ENCODE data around the gene ZBTB47. TPM values are rescaled to one million over a fixed set of nuclear protein-coding genes. Genes with fewer than 3 reads are reported as not detected.
A peak's percentile ranks its signal among the peaks of the same experiment; 100 is the strongest.

Gene ZBTB47
- polyA plus RNA-seq, 1 donor from 2014 or later = 0.11 TPM

GRCh38 chr3:42681361-42682038 lies 28.0 kb downstream of the ZBTB47 start:
- H3K4me1 Mint-ChIP-seq = peaks cover 0 to 2% (median 0%) of the 10 kb centered on the region in 3 donors
- no peak overlapping the region for H3K4me3 Mint-ChIP-seq
- peaks cover 3 to 24% (median 9%) of the 10 kb centered on the region in 3 donors for H3K9me3 Mint-ChIP-seq
- H3K27me3 Mint-ChIP-seq = peaks cover 12% of the 10 kb centered on the region
- H3K27ac Mint-ChIP-seq = no peak overlapping the region
- H3K36me3 Mint-ChIP-seq = peaks cover 2% of the 10 kb centered on the region

- H3K9me3 Mint-ChIP-seq = peaks cover 3 to 15% (median 7%) of the 10 kb centered on the region in 3 donors
- H3K36me3 Mint-ChIP-seq = peaks cover 2% of the 10 kb centered on the region
- peaks cover 0 to 2% (median 0%) of the 10 kb centered on the region in 3 donors for H3K4me1 Mint-ChIP-seq
- H3K27ac Mint-ChIP-seq = no peak overlapping the region
- H3K4me3 Mint-ChIP-seq = no peak overlapping the region
- H3K27me3 Mint-ChIP-seq = peaks cover 19% of the 10 kb centered on the region
Measured at GRCh38 chr3:42682301-42683070, 29.0 kb downstream of the ZBTB47 start.

GRCh38 chr3:42683875-42684598 lies 30.5 kb downstream of the ZBTB47 start:
- peaks cover 19% of the 10 kb centered on the region for H3K27me3 Mint-ChIP-seq
- no peak overlapping the region for H3K27ac Mint-ChIP-seq
- peaks cover 2% of the 10 kb centered on the region for H3K36me3 Mint-ChIP-seq
- peaks cover 0 to 2% (median 0%) of the 10 kb centered on the region in 3 donors for H3K4me1 Mint-ChIP-seq
- peaks cover 0 to 2% (median under 1%) of the 10 kb centered on the region in 3 donors for H3K9me3 Mint-ChIP-seq
- H3K4me3 Mint-ChIP-seq = no peak overlapping the region

GRCh38 chr3:42684632-42685362 lies 31.3 kb downstream of the ZBTB47 start:
- H3K9me3 Mint-ChIP-seq = no peaks in the 10 kb centered on the region
- H3K36me3 Mint-ChIP-seq = peaks cover 2% of the 10 kb centered on the region
- H3K27me3 Mint-ChIP-seq = peaks cover 19% of the 10 kb centered on the region
- H3K4me3 Mint-ChIP-seq = no peak overlapping the region
- H3K27ac Mint-ChIP-seq = no peak overlapping the region
- H3K4me1 Mint-ChIP-seq = peaks cover 0 to 2% (median 0%) of the 10 kb centered on the region in 3 donors

- peaks cover 0 to 2% (median 0%) of the 10 kb centered on the region in 3 donors for H3K4me1 Mint-ChIP-seq
- no peak within 1 kb of the TSS for H3K4me3 Mint-ChIP-seq
- H3K9me3 Mint-ChIP-seq = no peaks in the 10 kb centered on the region
- H3K36me3 Mint-ChIP-seq = peaks cover 2% of the 10 kb centered on the region
- H3K27me3 Mint-ChIP-seq = peaks cover 19% of the 10 kb centered on the region
- H3K27ac Mint-ChIP-seq = no peak within 1 kb of the TSS
Measured at GRCh38 chr3:42685363-42685881, 31.9 kb downstream of the ZBTB47 start, which contains the start of gene KLHL40. KLHL40 (plus strand) TSS chr3:42685537; CDS start chr3:42685619, 82 bp downstream.

GRCh38 chr3:42685891-42686820 lies 32.7 kb downstream of the ZBTB47 start:
- Mint-ChIP-seq H3K4me3 (no peak overlapping the region), H3K27ac (no peak overlapping the region), H3K36me3 (peaks cover 2% of the 10 kb centered on the region), H3K27me3 (peaks cover 19% of the 10 kb centered on the region), H3K9me3 (no peaks in the 10 kb centered on the region), H3K4me1 (peaks cover 0 to 2% (median 0%) of the 10 kb centered on the region in 3 donors)

- peaks cover 2% of the 10 kb centered on the region for H3K36me3 Mint-ChIP-seq
- H3K27ac Mint-ChIP-seq = no peak overlapping the region
- peaks cover 0 to 2% (median 0%) of the 10 kb centered on the region in 3 donors for H3K4me1 Mint-ChIP-seq
- no peaks in the 10 kb centered on the region for H3K9me3 Mint-ChIP-seq
- H3K4me3 Mint-ChIP-seq = peak overlapping the region in 1 of 4 donors; percentile 39
- H3K27me3 Mint-ChIP-seq = peaks cover 19% of the 10 kb centered on the region
Measured at GRCh38 chr3:42686832-42687650, 33.5 kb downstream of the ZBTB47 start.

- Mint-ChIP-seq H3K4me3 (no peak overlapping the region), H3K36me3 (no peaks in the 10 kb centered on the region), H3K27me3 (peaks cover 16% of the 10 kb centered on the region), H3K9me3 (no peaks in the 10 kb centered on the region), H3K27ac (no peak overlapping the region), H3K4me1 (peaks cover 0 to 2% (median 0%) of the 10 kb centered on the region in 3 donors)
Measured at GRCh38 chr3:42688016-42688415, 34.5 kb downstream of the ZBTB47 start.

- Mint-ChIP-seq H3K27ac (no peak overlapping the region), H3K4me1 (peaks cover 0 to 2% (median 0%) of the 10 kb centered on the region in 3 donors), H3K9me3 (no peaks in the 10 kb centered on the region), H3K36me3 (no peaks in the 10 kb centered on the region), H3K27me3 (peaks cover 15% of the 10 kb centered on the region), H3K4me3 (no peak overlapping the region)
Measured at GRCh38 chr3:42688487-42689420, 35.3 kb downstream of the ZBTB47 start.

GRCh38 chr3:42689421-42690014 lies 36.0 kb downstream of the ZBTB47 start:
- peaks cover 14% of the 10 kb centered on the region for H3K27me3 Mint-ChIP-seq
- no peak overlapping the region for H3K4me3 Mint-ChIP-seq
- peaks cover 0 to 2% (median 0%) of the 10 kb centered on the region in 3 donors for H3K4me1 Mint-ChIP-seq
- no peaks in the 10 kb centered on the region for H3K9me3 Mint-ChIP-seq
- H3K27ac Mint-ChIP-seq = no peak overlapping the region
- H3K36me3 Mint-ChIP-seq = no peaks in the 10 kb centered on the region

- Mint-ChIP-seq H3K27ac (no peak overlapping the region), H3K36me3 (no peaks in the 10 kb centered on the region), H3K9me3 (no peaks in the 10 kb centered on the region), H3K4me3 (no peak overlapping the region), H3K4me1 (peaks cover 0 to 2% (median 0%) of the 10 kb centered on the region in 3 donors), H3K27me3 (peaks cover 12% of the 10 kb centered on the region)
Measured at GRCh38 chr3:42690191-42690590, 36.7 kb downstream of the ZBTB47 start.

Measured in IgD-negative memory B cell (primary cell).